CD4-positive, alpha-beta T cell treated with Interleukin-15 for 4 hours (primary cell): ENCODE data around the gene CHKA.

Experiments
- DNase-seq: peaks from one replicate; pipeline ENCODE4 v3.0.0-alpha.2; 2020; ENCODE audit warnings: low spot score

Gene CHKA

DNA sequence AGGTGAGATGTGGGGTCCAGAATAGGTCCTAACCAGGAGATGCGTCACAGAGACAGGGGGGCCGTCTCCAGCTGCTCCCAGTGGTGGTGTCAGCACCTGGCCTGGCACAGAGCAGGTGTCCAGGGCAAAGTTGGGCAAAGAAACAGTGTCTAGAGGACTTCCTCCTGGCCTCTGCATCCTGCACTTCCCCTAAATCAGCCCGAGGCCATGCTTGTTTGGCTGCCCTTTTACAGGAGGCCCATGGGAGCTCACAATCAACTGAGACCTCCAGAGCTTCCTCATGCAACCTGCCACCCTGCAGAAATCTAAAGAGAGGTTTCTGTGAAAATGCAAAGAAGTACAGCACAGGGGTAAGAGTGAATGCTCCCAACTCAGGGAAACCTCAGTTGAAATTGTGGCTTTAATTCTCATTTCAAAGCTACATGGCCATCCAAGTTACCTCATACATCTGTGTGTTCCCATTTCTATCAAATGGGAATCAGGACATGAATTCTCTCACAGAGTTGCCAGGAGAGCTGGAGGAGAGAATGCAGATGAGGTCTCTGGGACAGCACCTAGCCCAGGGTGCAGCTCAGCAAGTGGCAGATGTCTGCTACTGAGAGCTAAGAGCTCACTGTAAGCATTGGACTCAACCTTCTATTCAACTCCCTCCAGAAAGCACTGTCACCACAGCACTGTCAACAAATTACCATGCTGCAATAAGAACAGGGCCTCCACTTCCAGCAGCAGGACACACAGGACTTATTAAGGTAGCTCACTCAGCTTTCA lies 49.7 kb downstream of the CHKA start:
- DNase-seq = no peak

GRCh38 chr11:68067991-68068390 lies 53.2 kb downstream of the CHKA start:
- DNase-seq = no peak

DNA sequence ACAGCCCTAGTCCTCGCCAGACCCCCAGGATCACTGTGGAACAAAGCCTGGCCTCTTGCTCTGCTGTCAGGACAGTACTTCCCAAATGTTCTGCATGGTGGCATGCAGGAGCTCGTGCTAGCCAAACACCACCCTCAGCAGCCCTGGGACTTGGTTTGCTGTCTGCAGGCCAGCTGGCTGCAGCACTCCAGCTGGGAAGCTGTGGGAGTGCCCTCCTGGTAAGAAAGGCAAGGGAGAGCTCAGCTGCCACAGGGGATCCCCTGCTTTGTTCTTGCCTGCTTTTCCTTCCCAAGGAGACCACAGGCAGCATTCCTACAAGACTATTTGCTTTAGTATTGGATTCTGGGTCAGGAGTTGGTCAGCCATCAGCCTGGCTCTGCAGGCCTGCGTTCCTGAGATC lies 54.4 kb downstream of the CHKA start:
- no peak for DNase-seq

- no peak for DNase-seq
Measured at GRCh38 chr11:68065841-68066240, 55.3 kb downstream of the CHKA start.

GRCh38 chr11:68064926-68065325 lies 56.3 kb downstream of the CHKA start:
- DNase-seq = no peak

DNA sequence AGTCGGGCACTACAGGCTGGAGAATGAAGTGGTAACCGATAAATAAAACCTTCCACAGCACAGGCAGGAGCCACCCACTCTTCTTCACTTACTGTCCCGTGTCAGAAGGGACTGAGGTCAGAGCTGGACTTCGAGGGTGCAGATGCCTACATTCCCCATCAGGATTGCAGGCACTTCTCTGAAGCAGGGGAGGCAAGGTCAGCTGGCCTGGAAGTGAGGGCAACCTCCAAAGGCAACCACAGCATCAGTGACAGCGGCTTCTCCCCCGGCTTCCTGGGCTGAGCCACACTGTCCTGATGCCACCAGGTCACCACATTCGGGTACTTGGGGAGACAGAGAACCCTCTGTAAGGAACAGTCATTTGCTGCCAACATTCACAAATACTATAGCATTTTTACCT lies 59.7 kb downstream of the CHKA start:
- no peak for DNase-seq

DNA sequence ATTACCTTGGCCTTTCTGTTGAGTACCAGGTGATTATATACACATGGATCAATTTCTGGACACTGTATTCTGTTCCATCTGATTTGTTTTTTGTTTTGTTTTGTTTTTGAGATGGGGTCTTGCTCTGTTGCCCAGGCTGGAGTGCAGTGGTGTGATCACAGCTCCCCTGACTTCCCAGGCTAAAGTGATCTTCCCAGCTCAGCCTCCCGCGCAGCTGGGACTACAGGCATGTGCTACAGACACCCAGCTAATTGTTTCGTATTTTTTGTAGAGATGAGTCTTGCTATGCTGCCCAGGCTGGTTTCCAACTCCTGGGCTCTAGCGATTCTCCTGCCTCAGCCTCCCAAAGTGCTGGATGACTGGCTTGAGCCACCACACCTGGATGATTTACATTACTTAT lies 63.4 kb downstream of the CHKA start:
- DNase-seq = no peak

GRCh38 chr11:68056317-68057285 lies 64.6 kb downstream of the CHKA start:
- DNase-seq = no peak

- DNase-seq = no peak
Measured at GRCh38 chr11:68053981-68054812, 67.0 kb downstream of the CHKA start.

GRCh38 chr11:68053117-68053516 lies 68.1 kb downstream of the CHKA start:
- DNase-seq = no peak

- no peak for DNase-seq
Measured at GRCh38 chr11:68052137-68052873, 68.9 kb downstream of the CHKA start.

DNA sequence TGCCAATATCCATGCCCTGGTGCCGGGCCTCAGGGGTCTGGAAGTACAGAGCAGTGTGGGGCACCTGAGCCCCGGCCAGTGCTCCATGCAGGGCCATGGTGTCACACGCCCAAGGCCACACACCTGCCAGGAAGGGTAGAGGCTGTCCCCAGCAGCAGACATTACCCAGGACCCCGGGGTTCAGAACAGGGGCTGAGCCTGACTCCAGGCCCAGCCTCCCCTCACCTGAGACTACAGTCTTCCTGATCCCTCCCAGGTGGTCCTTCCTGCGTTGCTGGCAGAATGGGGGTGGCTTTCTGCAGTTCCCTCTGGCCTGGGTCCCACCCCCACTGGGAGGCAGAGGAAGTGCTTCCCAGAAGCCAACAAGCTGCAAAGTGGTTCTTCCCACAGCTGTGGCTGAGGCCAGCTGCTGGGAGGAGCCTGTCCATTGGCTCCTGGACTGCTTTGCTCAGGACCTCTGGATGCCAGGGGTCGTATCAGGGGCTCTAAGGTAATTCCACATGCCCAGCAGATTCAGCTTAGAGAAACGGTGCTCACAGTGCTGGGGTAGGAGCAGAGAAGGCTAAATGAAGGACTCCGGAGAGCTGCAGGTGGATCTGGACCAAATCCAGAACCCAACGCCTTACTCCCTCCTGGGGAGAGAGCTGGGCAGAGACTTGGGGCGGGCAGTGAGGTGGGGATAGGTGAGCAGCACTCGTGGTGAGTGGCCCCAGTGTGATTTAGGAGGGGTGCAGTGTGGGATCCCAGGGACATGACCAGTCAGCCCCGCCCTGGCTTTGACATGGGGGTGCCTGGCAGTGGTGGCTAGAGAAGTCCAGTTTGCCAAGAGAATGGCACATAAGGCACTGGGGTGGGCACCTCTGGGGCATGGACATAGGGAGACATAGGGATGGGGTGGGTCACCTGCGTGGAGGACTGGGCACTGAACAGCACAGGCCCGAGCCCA lies 69.7 kb downstream of the CHKA start:
- DNase-seq = no peak

GRCh38 chr11:68050371-68050841 lies 70.8 kb downstream of the CHKA start:
- DNase-seq = no peak

- DNase-seq = no peak
Measured at GRCh38 chr11:68049509-68050370, 71.4 kb downstream of the CHKA start.

DNA sequence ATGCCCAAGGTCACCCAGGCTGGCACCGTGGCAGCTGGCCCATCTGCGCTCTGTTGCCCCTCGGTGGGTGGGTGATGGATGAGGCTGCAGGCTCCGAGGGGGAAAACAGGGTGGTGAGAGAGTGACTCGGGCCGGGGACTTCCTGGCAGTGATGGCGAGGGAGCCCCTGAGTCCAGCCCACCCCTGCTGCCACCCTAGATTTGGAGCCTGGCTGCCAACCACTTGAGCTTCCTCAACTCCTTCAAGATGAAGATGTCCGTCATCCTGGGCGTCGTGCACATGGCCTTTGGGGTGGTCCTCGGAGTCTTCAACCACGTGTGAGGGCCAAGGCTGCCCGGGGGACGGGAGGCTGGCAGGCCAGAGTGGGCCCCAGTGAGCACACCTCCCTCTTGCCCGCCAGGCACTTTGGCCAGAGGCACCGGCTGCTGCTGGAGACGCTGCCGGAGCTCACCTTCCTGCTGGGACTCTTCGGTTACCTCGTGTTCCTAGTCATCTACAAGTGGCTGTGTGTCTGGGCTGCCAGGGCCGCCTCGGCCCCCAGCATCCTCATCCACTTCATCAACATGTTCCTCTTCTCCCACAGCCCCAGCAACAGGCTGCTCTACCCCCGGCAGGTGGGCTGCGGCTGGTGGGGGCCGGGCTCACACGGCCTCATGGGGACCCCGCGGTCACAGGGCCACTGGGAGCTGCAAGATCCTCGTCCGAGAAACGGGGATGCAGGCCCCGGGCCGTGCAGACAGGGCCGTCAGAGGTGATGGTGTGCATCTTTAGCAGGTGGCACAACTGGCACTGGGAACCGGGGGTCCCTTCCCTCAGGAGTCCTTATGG lies 72.3 kb downstream of the CHKA start:
- no peak for DNase-seq

DNA sequence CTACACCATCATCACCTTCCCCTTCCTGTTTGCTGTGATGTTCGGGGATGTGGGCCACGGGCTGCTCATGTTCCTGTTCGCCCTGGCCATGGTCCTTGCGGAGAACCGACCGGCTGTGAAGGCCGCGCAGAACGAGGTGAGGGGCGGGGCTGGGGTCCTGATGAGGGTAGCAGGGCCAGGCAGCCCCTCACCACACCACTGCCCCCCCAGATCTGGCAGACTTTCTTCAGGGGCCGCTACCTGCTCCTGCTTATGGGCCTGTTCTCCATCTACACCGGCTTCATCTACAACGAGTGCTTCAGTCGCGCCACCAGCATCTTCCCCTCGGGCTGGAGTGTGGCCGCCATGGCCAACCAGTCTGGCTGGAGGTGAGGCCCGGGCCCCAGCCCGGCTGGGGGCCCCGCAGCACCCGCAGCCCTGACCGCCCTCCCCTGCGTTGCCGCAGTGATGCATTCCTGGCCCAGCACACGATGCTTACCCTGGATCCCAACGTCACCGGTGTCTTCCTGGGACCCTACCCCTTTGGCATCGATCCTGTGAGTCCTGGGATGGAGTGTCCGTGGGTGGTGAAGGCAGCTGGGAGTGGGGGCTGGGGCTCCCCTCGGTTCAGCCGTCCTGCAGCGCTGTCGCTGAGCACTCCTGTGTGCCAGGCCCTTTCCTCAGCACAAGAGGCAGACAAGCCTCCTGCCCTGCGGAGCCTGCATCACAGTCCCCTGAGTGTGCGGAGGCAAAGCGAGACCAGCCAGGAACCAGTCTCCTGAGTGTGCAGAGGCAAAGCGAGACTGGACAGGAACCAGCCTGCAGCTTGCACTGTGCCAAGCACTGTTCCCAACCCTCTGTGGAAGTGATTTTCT lies 73.5 kb downstream of the CHKA start:
- no peak for DNase-seq

GRCh38 chr11:68044898-68045351 lies 76.3 kb downstream of the CHKA start:
- DNase-seq = no peak
